ENCODE results near the gene STX16. TPM values are rescaled to one million over a fixed set of nuclear protein-coding genes. Genes with fewer than 3 reads are reported as not detected.

The STX16 gene
- total RNA-seq, 1 experiment from 2014 or later: 44.5 TPM

- H3K27ac ChIP-seq (ENCODE audit: low read depth, low read length, poor library complexity, severe bottlenecking): no peak overlapping the region
- no peaks in the 10 kb centered on the region for H3K36me3 ChIP-seq (ENCODE audit: insufficient read depth, low read length, poor library complexity, severe bottlenecking)
- no peak for DNase-seq (ENCODE audit: low spot score)
- intact Hi-C loops (cut with micrococcal nuclease; ENCODE audit: unreplicated experiment): no loop called here
- no TSS peak for BruUV-seq (replicated peaks)
- POLR2A ChIA-PET (ENCODE audit: low non-redundant PET): no interaction called here
- no peaks in the 10 kb centered on the region for H3K27me3 ChIP-seq (replicated peaks; ENCODE audit: insufficient read depth, low read depth, low read length, poor library complexity)
- no peaks in the 10 kb centered on the region for H3K9me3 ChIP-seq (ENCODE audit: low read depth, low read length, poor library complexity, severe bottlenecking)
- TF ChIP-seq EZH2 (IDR thresholded peaks at IDR 0.05; ENCODE audit: borderline replicate concordance, low read depth, low read length, poor library complexity, severe bottlenecking): no peak
- TF ChIP-seq, protein P1, sequence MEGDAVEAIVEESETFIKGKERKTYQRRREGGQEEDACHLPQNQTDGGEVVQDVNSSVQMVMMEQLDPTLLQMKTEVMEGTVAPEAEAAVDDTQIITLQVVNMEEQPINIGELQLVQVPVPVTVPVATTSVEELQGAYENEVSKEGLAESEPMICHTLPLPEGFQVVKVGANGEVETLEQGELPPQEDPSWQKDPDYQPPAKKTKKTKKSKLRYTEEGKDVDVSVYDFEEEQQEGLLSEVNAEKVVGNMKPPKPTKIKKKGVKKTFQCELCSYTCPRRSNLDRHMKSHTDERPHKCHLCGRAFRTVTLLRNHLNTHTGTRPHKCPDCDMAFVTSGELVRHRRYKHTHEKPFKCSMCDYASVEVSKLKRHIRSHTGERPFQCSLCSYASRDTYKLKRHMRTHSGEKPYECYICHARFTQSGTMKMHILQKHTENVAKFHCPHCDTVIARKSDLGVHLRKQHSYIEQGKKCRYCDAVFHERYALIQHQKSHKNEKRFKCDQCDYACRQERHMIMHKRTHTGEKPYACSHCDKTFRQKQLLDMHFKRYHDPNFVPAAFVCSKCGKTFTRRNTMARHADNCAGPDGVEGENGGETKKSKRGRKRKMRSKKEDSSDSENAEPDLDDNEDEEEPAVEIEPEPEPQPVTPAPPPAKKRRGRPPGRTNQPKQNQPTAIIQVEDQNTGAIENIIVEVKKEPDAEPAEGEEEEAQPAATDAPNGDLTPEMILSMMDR (conservative IDR thresholded peaks at IDR 0.05; ENCODE audit: low read depth, low read length): no peak
- CTCF ChIA-PET: interaction anchor here (0.6 kb wide), 1 partner anchor 872 kb away, joined by 3 read pairs; no protein-coding TSS in a partner anchor
- H3K4me1 ChIP-seq (ENCODE audit: insufficient read depth, low read length, poor library complexity, severe bottlenecking): no peaks in the 10 kb centered on the region
- no peak overlapping the region for H3K4me3 ChIP-seq (ENCODE audit: low read depth, low read length, poor library complexity, severe bottlenecking)
Measured at GRCh38 chr20:58688414-58688813, 37.3 kb downstream of the STX16 start.

- ChIA-PET POLR2A (ENCODE audit: low non-redundant PET) (no interaction called here), CTCF (interaction anchor here (0.6 kb wide), 1 partner anchor 872 kb away, joined by 3 read pairs; no protein-coding TSS in a partner anchor)
- no TSS peak for BruUV-seq (replicated peaks)
- no peak overlapping the region for H3K27ac ChIP-seq (ENCODE audit: low read depth, low read length, poor library complexity, severe bottlenecking)
- intact Hi-C loops (cut with micrococcal nuclease; ENCODE audit: unreplicated experiment): no loop called here
- TF ChIP-seq, protein P1 (conservative IDR thresholded peaks at IDR 0.05; ENCODE audit: low read depth, low read length): no peak
- TF ChIP-seq EZH2 (IDR thresholded peaks at IDR 0.05; ENCODE audit: borderline replicate concordance, low read depth, low read length, poor library complexity, severe bottlenecking): no peak
- H3K4me1 ChIP-seq (ENCODE audit: insufficient read depth, low read length, poor library complexity, severe bottlenecking): no peaks in the 10 kb centered on the region
- no peak overlapping the region for H3K4me3 ChIP-seq (ENCODE audit: low read depth, low read length, poor library complexity, severe bottlenecking)
- no peaks in the 10 kb centered on the region for H3K36me3 ChIP-seq (ENCODE audit: insufficient read depth, low read length, poor library complexity, severe bottlenecking)
- H3K9me3 ChIP-seq (ENCODE audit: low read depth, low read length, poor library complexity, severe bottlenecking): no peaks in the 10 kb centered on the region
- H3K27me3 ChIP-seq (replicated peaks; ENCODE audit: insufficient read depth, low read depth, low read length, poor library complexity): no peaks in the 10 kb centered on the region
- DNase-seq (ENCODE audit: low spot score): no peak
Measured at GRCh38 chr20:58688840-58689239, 37.8 kb downstream of the STX16 start.

DNA sequence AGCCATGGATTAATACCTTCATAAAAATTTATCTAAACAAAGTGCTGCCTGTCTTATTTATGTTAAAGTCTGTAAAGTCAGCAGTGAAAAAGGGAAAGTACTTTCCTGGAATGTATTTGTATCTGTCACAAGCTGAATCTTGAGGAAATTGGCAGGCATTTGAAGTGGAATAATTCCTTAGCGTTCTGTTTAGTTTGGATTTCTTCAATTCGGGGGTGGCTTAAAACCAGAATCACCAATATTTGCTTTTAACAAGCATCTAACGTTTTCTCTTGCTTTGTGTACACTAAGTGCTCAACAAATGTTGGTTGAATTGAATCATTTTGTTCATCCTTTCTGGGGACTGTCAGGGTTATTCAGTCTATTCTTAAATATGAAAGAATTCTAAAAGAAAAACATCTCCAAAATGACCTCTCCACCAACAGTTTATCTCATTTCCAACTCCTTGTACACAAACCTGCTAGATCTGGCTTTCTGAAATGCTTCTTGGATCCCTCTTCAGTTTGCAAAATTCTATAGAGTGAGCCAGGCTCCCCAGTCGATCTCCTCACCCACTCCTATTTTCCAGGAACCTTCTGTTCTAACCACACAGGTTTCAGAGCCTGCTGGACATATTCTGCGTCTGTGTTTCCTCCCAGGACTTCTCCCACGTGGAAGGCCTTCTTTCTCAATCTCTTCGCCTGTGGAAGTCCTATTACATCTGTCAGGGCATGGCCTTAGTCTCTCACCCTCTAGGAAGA is 39.5 kb downstream of the STX16 start:
- no peak overlapping the region for H3K4me3 ChIP-seq (ENCODE audit: low read depth, low read length, poor library complexity, severe bottlenecking)
- no peaks in the 10 kb centered on the region for H3K9me3 ChIP-seq (ENCODE audit: low read depth, low read length, poor library complexity, severe bottlenecking)
- ChIA-PET POLR2A (ENCODE audit: low non-redundant PET) (no interaction called here), CTCF (no interaction called here)
- H3K27ac ChIP-seq (ENCODE audit: low read depth, low read length, poor library complexity, severe bottlenecking): peak overlapping the region; percentile 35
- BruUV-seq (replicated peaks): no TSS peak
- no peaks in the 10 kb centered on the region for H3K36me3 ChIP-seq (ENCODE audit: insufficient read depth, low read length, poor library complexity, severe bottlenecking)
- intact Hi-C loops (cut with micrococcal nuclease; ENCODE audit: unreplicated experiment): no loop called here
- H3K27me3 ChIP-seq (replicated peaks; ENCODE audit: insufficient read depth, low read depth, low read length, poor library complexity): no peaks in the 10 kb centered on the region
- H3K4me1 ChIP-seq (ENCODE audit: insufficient read depth, low read length, poor library complexity, severe bottlenecking): no peaks in the 10 kb centered on the region
- no peak for DNase-seq (ENCODE audit: low spot score)
- no peak for TF ChIP-seq EZH2 (IDR thresholded peaks at IDR 0.05; ENCODE audit: borderline replicate concordance, low read depth, low read length, poor library complexity, severe bottlenecking)
- TF ChIP-seq, protein P1 (conservative IDR thresholded peaks at IDR 0.05; ENCODE audit: low read depth, low read length): no peak
